OCI-LY7 (cell line): ENCODE results near the gene USP6NL. TPM values are rescaled to one million over a fixed set of nuclear protein-coding genes. Genes with fewer than 3 reads are reported as not detected.

ENCODE experiments used
- BruUV-seq: library from RNA; stranded (reverse); fragments of 400-500 nt; replicated peaks from 2 replicates; lab custom pipeline; 2021; lab: Mats Ljungman, UMichigan
- CTCF ChIA-PET: fragments of 300-600 bp; sonication (Branson Sonifier 250); formaldehyde crosslinking; loops from one replicate; lab custom pipeline; 2022; ENCODE audit warnings: antibody characterized with exemption; ENCODE audit not compliant: unreplicated experiment; lab: Charles Lee
- POLR2A ChIA-PET: fragments of 300-600 bp; sonication (Branson Sonifier 250); formaldehyde crosslinking; loops from one replicate; lab custom pipeline; 2022; ENCODE audit warnings: antibody characterized with exemption; lab: Charles Lee
- DNase-seq: peaks from one replicate; pipeline ENCODE4 v3.0.0-alpha.2; 2015; ENCODE audit warnings: low spot score
- H2AFZ ChIP-seq: fragments of 200-600 bp; sonication (generic), shearing (Covaris generic); 2 replicates; pipeline ENCODE4 v1.6.1; 2014; ENCODE audit warnings: mild to moderate bottlenecking, antibody characterized with exemption, low read length, moderate library complexity
- H3K27ac ChIP-seq: fragments of 200-600 bp; sonication (generic); 2 replicates; pipeline ENCODE4 v1.5.1; 2014; ENCODE audit warnings: mixed run types, low read depth, mild to moderate bottlenecking, moderate library complexity, low read length, inconsistent platforms; ENCODE audit not compliant: poor library complexity, severe bottlenecking
- H3K36me3 ChIP-seq: fragments of 200-600 bp; sonication (generic); 2 replicates; pipeline ENCODE4 v1.6.1; 2014; ENCODE audit warnings: mild to moderate bottlenecking, antibody characterized with exemption, low read length, moderate library complexity, mixed read lengths; ENCODE audit not compliant: insufficient read depth
- H3K4me1 ChIP-seq: fragments of 200-600 bp; sonication (generic); 2 replicates; pipeline ENCODE4 v1.5.1; 2014; ENCODE audit warnings: mild to moderate bottlenecking, low read length; ENCODE audit not compliant: insufficient read depth, poor library complexity, severe bottlenecking
- H3K4me2 ChIP-seq: fragments of 200-600 bp; sonication (generic); 2 replicates; pipeline ENCODE4 v1.6.1; 2014; ENCODE audit warnings: mild to moderate bottlenecking, low read length
- H3K4me3 ChIP-seq: fragments of 200-600 bp; sonication (generic); 2 replicates; pipeline ENCODE4 v1.5.1; 2014; ENCODE audit warnings: mild to moderate bottlenecking, low read depth, low read length; ENCODE audit not compliant: poor library complexity, severe bottlenecking
- H3K79me2 ChIP-seq: fragments of 200-600 bp; sonication (generic); 2 replicates; pipeline ENCODE4 v1.6.1; 2016; ENCODE audit warnings: low read depth, mild to moderate bottlenecking, low read length, moderate library complexity, mixed read lengths; ENCODE audit not compliant: insufficient read depth
- H3K9me2 ChIP-seq: fragments of 200-600 bp; sonication (generic); 2 replicates; pipeline ENCODE4 v1.6.1; 2016; ENCODE audit warnings: mild to moderate bottlenecking, low read length, mixed read lengths; ENCODE audit not compliant: insufficient read depth
- H3K9me3 ChIP-seq: fragments of 200-600 bp; sonication (generic); 2 replicates; pipeline ENCODE4 v1.6.1; 2014; ENCODE audit warnings: mild to moderate bottlenecking, mixed run types, low read length, mixed read lengths
- H4K20me1 ChIP-seq: fragments of 200-600 bp; sonication (generic); 2 replicates; pipeline ENCODE4 v1.6.1; 2014; ENCODE audit warnings: mild to moderate bottlenecking, antibody characterized with exemption, low read length, moderate library complexity, mixed read lengths; ENCODE audit not compliant: insufficient read depth
- EZH2phosphoT487 ChIP-seq: fragments of 200-600 bp; sonication (generic); IDR thresholded peaks from 2 replicates; pipeline ENCODE4 v1.6.1; 2018; ENCODE audit warnings: low read depth, borderline replicate concordance, mild to moderate bottlenecking, mixed run types, antibody characterized with exemption, low read length, moderate library complexity, mixed read lengths
- intact Hi-C: fragments of 100-400 bp; cut with micrococcal nuclease; formaldehyde crosslinking; loops from one replicate; pipeline ENCODE4 v1.10.0; 2022; ENCODE audit not compliant: unreplicated experiment
- total RNA-seq, 2 experiments: library from RNA; depleted of rRNA in 1 of 2; stranded (reverse); fragments of >200 nt in 1 of 2; shearing (Covaris generic) in 1 of 2; gene quantifications; 2 replicates each; pipeline ENCODE4 v1.2.3, GENCODE V29; 2014 to 2022
- TF ChIP-seq, protein P1 (sequence below): fragments of 200-600 bp; sonication (generic); conservative IDR thresholded peaks from 2 replicates; pipeline ENCODE4 v1.5.1; 2014; ENCODE audit warnings: mild to moderate bottlenecking, antibody characterized with exemption, low read length, moderate library complexity, mixed read lengths

Gene USP6NL
- total RNA-seq, 2 experiments from 2014 or later = 41.7 to 59.7 TPM

DNA sequence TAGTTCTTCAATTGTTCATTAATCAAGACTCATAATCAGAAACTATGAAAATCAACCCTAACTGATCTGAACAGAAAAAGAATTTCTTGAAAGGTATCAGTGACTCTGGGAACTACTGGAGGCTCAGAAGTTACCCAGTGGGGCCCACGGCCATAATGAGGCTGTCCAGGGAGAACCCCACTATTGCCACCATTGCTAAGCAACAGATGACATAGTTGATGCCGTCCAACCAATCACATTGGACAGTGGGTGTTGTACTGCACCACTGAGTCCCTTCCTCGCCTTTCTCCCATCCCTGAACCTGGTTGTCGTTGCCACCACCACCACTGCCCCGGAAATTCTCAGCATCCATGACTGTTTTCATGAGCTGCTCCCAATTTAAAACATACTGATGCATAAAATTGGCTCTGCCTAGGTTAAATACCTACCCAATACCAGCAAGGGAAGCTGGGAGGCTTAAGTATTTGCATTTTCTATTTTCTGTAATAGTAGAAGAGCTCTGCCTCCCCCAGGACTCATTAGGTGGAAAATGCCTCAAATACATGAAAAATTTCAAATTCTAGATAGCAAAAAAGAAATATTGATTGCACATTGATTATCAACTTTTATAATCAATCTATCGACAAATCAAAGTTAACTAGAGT is 26.7 kb upstream of the USP6NL start:
- Histone ChIP-seq H3K27ac (no peak overlapping the region), H3K4me3 (no peak overlapping the region), H3K36me3 (no peaks in the 10 kb centered on the region), H3K9me3 (no peaks in the 10 kb centered on the region; the same call in 1 of the 2 replicates), H2AFZ (peak overlapping the region; percentile 40; the same call in 1 of the 2 replicates), H3K79me2 (no peaks in the 10 kb centered on the region), H3K4me1 (peaks cover 35% of the 10 kb centered on the region), H3K4me2 (peak overlapping the region; percentile 44), H4K20me1 (no peaks in the 10 kb centered on the region), H3K9me2 (no peaks in the 10 kb centered on the region)
- ChIA-PET POLR2A (interaction anchor here (0.6 to 3.9 kb wide), 6 partner anchors 24 to 429 kb away, joined by 3 to 17 read pairs (median 3); no protein-coding TSS in a partner anchor), CTCF (no interaction called here)
- BruUV-seq = no TSS peak
- TF ChIP-seq, protein P1, sequence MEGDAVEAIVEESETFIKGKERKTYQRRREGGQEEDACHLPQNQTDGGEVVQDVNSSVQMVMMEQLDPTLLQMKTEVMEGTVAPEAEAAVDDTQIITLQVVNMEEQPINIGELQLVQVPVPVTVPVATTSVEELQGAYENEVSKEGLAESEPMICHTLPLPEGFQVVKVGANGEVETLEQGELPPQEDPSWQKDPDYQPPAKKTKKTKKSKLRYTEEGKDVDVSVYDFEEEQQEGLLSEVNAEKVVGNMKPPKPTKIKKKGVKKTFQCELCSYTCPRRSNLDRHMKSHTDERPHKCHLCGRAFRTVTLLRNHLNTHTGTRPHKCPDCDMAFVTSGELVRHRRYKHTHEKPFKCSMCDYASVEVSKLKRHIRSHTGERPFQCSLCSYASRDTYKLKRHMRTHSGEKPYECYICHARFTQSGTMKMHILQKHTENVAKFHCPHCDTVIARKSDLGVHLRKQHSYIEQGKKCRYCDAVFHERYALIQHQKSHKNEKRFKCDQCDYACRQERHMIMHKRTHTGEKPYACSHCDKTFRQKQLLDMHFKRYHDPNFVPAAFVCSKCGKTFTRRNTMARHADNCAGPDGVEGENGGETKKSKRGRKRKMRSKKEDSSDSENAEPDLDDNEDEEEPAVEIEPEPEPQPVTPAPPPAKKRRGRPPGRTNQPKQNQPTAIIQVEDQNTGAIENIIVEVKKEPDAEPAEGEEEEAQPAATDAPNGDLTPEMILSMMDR = no peak
- TF ChIP-seq EZH2phosphoT487 = no peak
- intact Hi-C loops = no loop called here
- DNase-seq = peak; percentile 48

DNA sequence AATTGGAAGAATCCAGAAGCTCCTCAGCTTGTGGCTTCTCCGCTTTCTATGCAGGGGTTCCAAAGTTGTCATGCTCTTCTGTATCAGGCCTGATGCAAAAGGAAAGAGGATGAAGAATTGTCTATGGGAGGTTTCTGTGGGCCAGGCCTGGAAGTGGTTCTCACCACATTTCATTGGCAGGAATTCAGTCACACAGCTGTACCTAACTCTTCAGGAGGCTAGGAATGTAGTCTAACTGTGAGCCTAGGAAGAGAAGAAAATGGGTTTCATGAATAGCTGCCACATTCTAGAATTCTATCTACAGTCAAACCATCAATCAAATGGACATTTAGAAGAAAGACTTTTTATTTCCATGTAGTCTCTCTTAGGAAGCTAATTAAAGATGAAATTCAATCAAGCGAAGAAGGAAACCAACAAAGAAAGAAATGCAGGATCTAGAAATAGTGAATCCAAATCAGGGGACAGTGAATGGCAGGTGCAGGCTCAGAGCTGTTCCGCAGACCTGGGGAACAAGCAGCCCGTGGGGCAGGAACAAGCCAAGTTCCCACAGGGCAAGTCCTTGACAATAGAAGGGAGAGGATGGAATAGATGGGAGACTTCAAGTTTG is 25.4 kb upstream of the USP6NL start:
- no peaks in the 10 kb centered on the region for H3K36me3 ChIP-seq
- TF ChIP-seq EZH2phosphoT487 = no peak
- H3K9me2 ChIP-seq = no peaks in the 10 kb centered on the region
- H3K9me3 ChIP-seq = no peaks in the 10 kb centered on the region; the same call in 1 of the 2 replicates
- H2AFZ ChIP-seq = peak overlapping the region; percentile 13; the same call in 1 of the 2 replicates
- no peak overlapping the region for H3K4me3 ChIP-seq
- H3K4me2 ChIP-seq = peak overlapping the region; percentile 25
- ChIA-PET POLR2A (interaction anchor here (0.6 to 3.9 kb wide), 7 partner anchors 10 to 96 kb away, joined by 3 to 17 read pairs (median 4); partner anchors contain the start of gene USP6NL), CTCF (no interaction called here)
- H3K4me1 ChIP-seq = peaks cover 47% of the 10 kb centered on the region
- BruUV-seq = no TSS peak
- H3K27ac ChIP-seq = no peak overlapping the region
- no peak for DNase-seq
- intact Hi-C loops = no loop called here
- H3K79me2 ChIP-seq = no peaks in the 10 kb centered on the region
- no peaks in the 10 kb centered on the region for H4K20me1 ChIP-seq

DNA sequence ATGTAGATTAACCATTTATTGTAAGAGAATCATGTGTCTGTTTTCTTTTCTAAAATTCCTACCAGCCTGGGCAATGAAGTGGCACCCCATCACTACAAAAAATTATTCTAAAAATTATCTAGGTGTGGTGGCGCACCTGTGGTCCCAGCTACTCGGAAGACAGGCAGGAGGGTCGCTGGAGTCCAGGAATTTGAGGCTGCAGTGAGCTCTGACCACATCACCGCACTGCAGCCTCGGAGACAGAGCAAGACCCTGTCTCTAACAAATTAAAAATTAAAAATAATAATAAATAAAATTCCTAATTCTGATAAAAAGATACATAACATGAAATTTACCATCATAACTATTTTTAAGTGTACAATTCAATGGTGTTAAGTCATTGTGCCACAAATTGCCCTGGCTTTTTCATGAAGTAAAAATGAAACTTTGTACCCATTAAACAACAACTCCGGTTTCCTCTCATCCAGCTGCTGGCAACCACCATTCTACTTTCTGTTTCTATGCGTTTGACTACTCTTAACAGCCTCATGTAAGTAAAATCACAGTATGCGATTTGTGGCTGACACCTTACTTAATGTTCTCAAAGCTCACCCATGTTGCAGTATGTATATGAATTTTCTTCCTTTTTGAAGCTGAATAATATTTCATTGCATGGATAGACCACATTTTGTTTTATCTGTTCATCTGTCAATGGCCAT is 20.6 kb upstream of the USP6NL start:
- Histone ChIP-seq H3K4me3 (peak overlapping the region; percentile 49), H3K9me2 (no peaks in the 10 kb centered on the region), H3K4me1 (peaks cover 43% of the 10 kb centered on the region), H3K9me3 (no peaks in the 10 kb centered on the region; the same call in 1 of the 2 replicates), H3K27ac (peak overlapping the region; percentile 75), H3K4me2 (peak overlapping the region; percentile 91), H3K36me3 (no peaks in the 10 kb centered on the region), H4K20me1 (no peaks in the 10 kb centered on the region), H2AFZ (peak overlapping the region; percentile 85), H3K79me2 (no peaks in the 10 kb centered on the region)
- DNase-seq = peak; percentile 81
- intact Hi-C loops = loop anchor here (2.0 kb wide), 1 partner anchor 43 kb away; no protein-coding TSS in a partner anchor
- BruUV-seq = no TSS peak
- ChIA-PET POLR2A (interaction anchor here (0.7 to 3.1 kb wide), 17 partner anchors 8 to 120 kb away, joined by 3 to 23 read pairs (median 4); no protein-coding TSS in a partner anchor), CTCF (interaction anchor here (1.5 kb wide), 1 partner anchor 22 kb away, joined by 3 read pairs; no protein-coding TSS in a partner anchor)
- TF ChIP-seq, protein P1 = no peak; the same call in 1 of the 2 replicates
- no peak for TF ChIP-seq EZH2phosphoT487
